IPS-15b (cell line): Measurements from ENCODE around the gene USH2A.
"Not testable (repeated sequence)": the region's sequence is repeated elsewhere in the genome, so short reads cannot be mapped to it uniquely, and the experiment has no call there.

Experiments used
- H3K27me3 ChIP-seq: one replicate; pipeline ENCODE4 v1.6.1; 2013; ENCODE audit warnings: low read length; ENCODE audit not compliant: control insufficient read depth, insufficient read depth
- H3K36me3 ChIP-seq: one replicate; pipeline ENCODE4 v1.6.1; 2013; ENCODE audit warnings: low read length; ENCODE audit not compliant: control insufficient read depth, insufficient read depth
- H3K4me1 ChIP-seq: one replicate; pipeline ENCODE4 v1.6.1; 2013; ENCODE audit warnings: mild to moderate bottlenecking, low read length; ENCODE audit not compliant: control insufficient read depth, insufficient read depth
- H3K4me3 ChIP-seq: one replicate; pipeline ENCODE4 v1.5.1; 2013; ENCODE audit warnings: low read depth, low read length
- H3K9ac ChIP-seq: one replicate; pipeline ENCODE4 v1.6.1; 2013; ENCODE audit warnings: low read depth, mild to moderate bottlenecking, low read length
- H3K9me3 ChIP-seq: one replicate; pipeline ENCODE4 v1.6.1; 2013; ENCODE audit warnings: mild to moderate bottlenecking, low read length; ENCODE audit not compliant: control insufficient read depth, insufficient read depth

Gene USH2A

DNA sequence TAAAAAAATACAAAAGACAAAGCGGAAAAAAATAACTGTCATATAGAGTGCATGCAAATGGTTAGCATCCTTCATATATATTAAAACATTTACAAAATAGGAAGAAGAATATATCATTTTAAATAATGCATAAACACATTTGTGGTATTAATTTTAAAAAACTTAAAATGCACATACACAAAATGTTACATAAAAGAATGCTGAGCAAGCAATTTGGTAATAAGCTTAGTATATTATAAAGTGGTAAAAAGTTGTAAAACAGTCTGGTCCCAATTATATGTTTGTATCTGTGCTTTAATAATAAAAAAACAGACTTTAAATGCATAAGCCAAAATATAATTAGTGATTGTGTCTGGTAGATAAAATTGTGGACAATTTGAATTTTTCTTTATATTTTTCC is 394.6 kb downstream of the USH2A start:
- Histone ChIP-seq H3K9ac (no peak overlapping the region), H3K36me3 (no peaks in the 10 kb centered on the region), H3K4me1 (no peaks in the 10 kb centered on the region), H3K9me3 (no peaks in the 10 kb centered on the region), H3K4me3 (no peak overlapping the region), H3K27me3 (no peaks in the 10 kb centered on the region)

DNA sequence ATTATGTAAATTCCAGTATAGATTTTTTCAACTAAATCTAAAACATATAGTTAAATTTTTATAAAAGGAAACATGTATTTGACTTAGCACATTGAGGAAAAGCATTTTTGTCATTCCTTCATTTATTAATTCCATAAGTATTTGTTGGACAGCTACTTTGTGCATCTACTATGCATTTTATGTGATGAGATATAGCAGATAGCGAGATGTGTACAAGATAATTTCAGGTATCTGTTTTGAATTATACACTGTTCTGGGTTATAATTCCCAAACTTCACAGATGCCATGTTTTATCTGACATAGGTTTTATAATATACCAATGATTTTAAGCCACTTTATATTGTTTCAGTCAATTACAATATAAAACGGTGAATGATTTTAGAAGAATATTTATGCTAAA is 398.7 kb downstream of the USH2A start:
- Histone ChIP-seq H3K9me3 (no peaks in the 10 kb centered on the region), H3K4me3 (no peak overlapping the region), H3K27me3 (no peaks in the 10 kb centered on the region), H3K36me3 (no peaks in the 10 kb centered on the region), H3K4me1 (no peaks in the 10 kb centered on the region), H3K9ac (no peak overlapping the region)

DNA sequence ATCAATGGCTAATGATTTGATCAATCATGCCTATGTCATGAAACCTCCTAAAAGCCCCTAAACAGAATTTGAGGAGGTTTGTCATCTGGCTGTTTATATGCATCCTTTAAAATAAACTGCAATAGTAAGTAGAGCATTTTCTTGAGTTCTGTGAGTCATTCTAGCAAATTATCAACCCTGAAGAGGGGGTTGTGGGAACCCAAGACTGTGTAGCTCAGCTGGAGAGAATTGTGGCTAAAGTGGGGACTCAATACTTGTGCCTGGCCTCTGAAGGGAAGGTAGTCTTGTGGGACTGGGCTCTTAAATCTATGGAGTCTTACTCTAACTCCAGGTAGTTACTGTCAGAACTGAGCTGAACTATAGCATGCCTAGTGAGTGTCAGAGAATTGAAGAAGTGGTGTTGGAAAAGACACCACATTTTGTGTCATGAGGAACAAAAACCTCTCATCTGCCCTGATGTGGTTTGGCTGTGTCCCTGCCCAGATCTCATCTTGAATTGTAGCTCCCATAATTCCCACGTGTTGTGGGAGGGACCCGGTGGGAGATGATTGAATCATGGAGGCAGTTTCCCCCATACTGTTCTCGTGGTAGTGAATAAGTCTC is 402.4 kb downstream of the USH2A start:
- H3K4me1 ChIP-seq: no peaks in the 10 kb centered on the region
- no peak overlapping the region for H3K4me3 ChIP-seq
- H3K36me3 ChIP-seq: no peaks in the 10 kb centered on the region
- H3K9me3 ChIP-seq: no peaks in the 10 kb centered on the region
- H3K27me3 ChIP-seq: no peaks in the 10 kb centered on the region
- no peak overlapping the region for H3K9ac ChIP-seq

DNA sequence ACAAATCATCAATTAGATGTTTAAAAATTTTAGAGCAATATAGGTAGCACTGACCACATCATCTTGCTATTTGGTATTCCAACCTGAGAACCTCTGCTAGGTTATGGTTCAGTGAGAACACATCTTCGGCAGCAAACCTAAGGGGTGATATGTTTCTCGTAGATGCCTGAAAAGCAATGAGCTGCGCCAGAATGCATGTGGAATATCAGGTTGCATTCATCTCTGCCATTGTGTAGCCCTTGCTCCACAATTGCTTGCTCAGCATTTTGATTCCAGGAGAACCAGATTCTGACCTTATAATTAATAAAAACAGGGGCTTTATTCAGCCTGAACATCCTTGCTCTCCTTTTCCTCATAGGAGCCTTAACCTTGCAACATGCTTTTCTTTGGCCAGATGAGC is 408.1 kb downstream of the USH2A start:
- Histone ChIP-seq H3K36me3 (no peaks in the 10 kb centered on the region), H3K4me1 (peaks cover 13% of the 10 kb centered on the region), H3K4me3 (no peak overlapping the region), H3K9me3 (no peaks in the 10 kb centered on the region), H3K9ac (no peak overlapping the region), H3K27me3 (no peaks in the 10 kb centered on the region)

DNA sequence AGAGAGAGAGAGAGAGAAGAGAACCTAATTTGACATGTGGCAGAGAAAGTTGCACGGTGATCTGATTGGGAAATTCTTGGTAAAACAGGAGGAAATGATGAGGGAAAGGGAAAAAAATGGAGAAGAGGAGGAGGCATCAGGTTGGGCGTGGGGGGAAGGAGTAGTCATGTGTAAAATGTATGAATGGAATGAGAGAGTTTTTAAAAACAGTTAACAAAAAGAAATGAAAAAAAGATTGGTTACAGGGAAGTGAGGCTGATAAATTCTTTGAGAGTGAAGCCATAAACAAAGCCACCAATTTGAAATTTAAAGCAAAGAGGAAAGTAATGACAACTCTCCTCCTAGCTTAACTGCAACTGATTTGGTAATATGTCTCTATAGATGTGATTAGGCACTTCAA is 409.2 kb downstream of the USH2A start:
- Histone ChIP-seq H3K4me3 (no peak overlapping the region), H3K4me1 (peaks cover 13% of the 10 kb centered on the region), H3K9ac (no peak overlapping the region), H3K27me3 (no peaks in the 10 kb centered on the region), H3K9me3 (no peaks in the 10 kb centered on the region), H3K36me3 (no peaks in the 10 kb centered on the region)

DNA sequence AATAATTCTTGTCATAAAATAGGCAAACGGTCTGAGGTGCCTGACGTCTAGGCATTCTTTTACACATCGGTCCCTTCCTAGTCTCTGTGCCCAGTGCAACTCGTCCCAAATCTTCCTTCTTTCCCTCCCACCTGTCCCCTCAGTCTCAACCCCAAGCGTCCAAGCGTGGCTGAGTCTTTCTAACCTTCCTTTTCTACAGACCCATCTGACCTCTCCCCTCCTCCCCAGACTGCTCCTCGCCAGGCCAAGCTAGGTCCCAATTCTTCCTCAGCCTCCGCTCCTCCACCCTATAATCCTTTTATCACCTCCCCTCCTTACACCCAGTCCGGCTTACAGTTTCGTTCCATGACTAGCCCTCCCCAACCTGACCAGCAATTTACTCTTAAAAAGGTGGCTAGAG is 413.8 kb downstream of the USH2A start:
- H3K27me3 ChIP-seq, H3K9ac ChIP-seq, H3K4me3 ChIP-seq, H3K36me3 ChIP-seq, H3K9me3 ChIP-seq, H3K4me1 ChIP-seq: not testable (repeated sequence)

DNA sequence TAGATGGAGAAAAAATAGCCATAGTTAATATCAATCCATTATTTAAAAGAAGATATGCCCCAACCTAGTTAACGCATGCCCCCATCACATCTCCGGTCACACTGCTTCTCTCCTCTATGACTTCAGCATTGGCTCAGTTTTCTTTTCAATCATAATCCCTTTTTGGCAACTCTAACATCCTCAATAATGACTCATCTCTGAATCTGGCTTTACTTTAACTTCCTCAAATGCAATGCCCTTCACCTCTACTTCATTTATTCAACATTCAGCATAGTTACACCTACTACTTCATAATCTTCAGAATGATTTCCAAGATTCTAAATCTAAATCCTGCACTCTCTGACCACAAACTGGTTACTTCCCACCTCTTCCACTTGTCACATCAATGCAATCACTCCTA is 417.3 kb downstream of the USH2A start:
- Histone ChIP-seq H3K9ac (no peak overlapping the region), H3K36me3 (no peaks in the 10 kb centered on the region), H3K4me1 (no peaks in the 10 kb centered on the region), H3K9me3 (no peaks in the 10 kb centered on the region), H3K27me3 (no peaks in the 10 kb centered on the region), H3K4me3 (no peak overlapping the region)

DNA sequence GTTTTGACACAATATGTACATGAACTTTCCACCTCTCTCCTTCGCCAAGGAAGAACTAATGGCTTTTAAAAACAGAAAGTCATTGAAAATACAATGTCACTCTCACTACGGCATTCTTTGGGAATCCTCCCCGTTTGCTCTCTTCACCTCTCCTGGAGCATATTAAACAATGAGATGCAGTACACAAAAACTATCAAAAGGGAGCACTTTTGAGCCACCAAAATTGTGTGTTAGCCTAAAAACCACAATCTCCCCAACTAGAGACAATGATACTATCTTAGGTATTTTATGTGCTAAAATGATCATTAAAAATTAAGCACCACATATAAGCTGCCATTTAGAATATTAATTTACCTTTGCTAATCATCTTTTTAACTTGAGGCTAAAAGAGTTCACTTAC is 430.6 kb downstream of the USH2A start:
- Histone ChIP-seq H3K36me3 (no peaks in the 10 kb centered on the region), H3K4me3 (no peak overlapping the region), H3K27me3 (no peaks in the 10 kb centered on the region), H3K4me1 (peaks cover 4% of the 10 kb centered on the region), H3K9me3 (no peaks in the 10 kb centered on the region), H3K9ac (no peak overlapping the region)

DNA sequence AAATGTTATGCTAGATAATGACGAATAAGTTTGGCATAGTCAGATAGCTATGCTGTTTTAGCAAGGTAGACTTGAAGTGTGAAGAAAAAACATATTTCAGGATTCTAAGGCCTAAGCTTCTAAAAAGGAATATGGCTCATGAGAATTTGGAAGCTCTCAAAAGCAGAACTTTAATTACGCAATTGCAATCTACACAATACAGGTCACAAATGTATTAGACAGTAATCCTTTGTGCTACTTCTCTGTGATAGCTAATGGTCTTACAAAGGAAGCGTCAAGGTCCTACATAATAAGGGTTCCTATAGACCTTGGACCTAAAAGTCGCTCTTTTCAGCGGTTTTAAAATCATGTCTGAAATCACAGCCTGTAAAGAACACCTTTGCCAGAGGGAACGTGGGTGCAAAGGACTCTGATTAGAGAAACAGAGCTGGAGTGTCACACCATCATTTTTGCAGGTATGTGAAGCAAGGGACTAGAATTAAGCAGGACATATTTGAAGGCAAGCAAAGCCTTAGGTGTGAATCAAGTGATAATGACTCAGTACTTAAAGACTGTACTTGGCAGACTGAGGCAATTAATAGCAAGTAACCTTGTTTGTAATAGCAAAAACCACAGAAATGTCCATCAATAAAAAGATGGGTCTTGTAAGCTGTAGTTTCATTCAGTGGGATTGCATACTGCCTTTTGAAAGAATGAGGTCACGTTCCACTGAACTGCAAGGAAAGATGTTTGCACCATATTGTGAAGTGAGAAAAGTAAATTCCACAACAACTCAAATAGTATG is 436.0 kb downstream of the USH2A start:
- Histone ChIP-seq H3K4me1 (peaks cover 4% of the 10 kb centered on the region), H3K36me3 (no peaks in the 10 kb centered on the region), H3K9me3 (no peaks in the 10 kb centered on the region), H3K9ac (no peak overlapping the region), H3K4me3 (no peak overlapping the region), H3K27me3 (no peaks in the 10 kb centered on the region)

DNA sequence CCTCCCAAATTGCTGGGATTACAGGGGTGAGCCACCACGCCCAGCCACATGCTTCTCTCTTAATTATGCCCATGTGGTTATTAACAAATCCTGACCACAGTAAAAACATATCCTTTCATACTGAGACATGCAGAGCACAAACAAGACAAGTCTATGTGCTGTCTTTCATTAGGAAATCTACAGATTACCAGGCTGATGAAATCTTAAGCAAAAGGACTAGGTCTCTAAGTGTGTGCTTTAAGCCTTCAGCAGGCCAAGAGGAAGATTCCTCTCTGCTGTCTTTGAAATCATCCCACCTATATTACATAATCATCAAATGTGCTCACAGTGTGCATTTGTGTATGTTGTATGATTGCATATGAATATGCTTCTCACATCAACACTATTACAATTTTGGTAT is 436.8 kb downstream of the USH2A start:
- no peaks in the 10 kb centered on the region for H3K36me3 ChIP-seq
- H3K9me3 ChIP-seq: no peaks in the 10 kb centered on the region
- no peak overlapping the region for H3K9ac ChIP-seq
- peaks cover under 1% of the 10 kb centered on the region for H3K4me1 ChIP-seq
- no peak overlapping the region for H3K4me3 ChIP-seq
- H3K27me3 ChIP-seq: no peaks in the 10 kb centered on the region

DNA sequence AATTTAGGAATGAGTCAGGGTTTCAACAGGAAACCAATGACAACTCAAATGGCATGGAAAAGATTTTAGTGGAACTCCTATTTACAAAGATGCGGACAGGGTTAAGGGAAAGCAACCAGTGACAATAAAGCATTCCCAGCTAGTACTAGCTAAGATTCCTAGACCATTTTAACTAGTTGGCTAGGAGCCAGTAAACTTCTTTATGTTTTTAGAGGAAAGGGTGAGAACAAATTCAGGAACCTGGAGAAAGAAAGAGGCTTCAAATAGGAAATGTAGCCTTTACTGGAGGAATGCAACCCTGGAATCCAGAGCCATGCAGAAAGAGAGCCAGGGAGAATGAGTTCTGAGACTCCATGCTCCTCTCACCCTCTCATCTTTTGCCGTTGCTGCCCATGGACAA is 439.6 kb downstream of the USH2A start:
- Histone ChIP-seq H3K4me1 (no peaks in the 10 kb centered on the region), H3K9ac (no peak overlapping the region), H3K27me3 (no peaks in the 10 kb centered on the region), H3K4me3 (no peak overlapping the region), H3K36me3 (no peaks in the 10 kb centered on the region), H3K9me3 (no peaks in the 10 kb centered on the region)

DNA sequence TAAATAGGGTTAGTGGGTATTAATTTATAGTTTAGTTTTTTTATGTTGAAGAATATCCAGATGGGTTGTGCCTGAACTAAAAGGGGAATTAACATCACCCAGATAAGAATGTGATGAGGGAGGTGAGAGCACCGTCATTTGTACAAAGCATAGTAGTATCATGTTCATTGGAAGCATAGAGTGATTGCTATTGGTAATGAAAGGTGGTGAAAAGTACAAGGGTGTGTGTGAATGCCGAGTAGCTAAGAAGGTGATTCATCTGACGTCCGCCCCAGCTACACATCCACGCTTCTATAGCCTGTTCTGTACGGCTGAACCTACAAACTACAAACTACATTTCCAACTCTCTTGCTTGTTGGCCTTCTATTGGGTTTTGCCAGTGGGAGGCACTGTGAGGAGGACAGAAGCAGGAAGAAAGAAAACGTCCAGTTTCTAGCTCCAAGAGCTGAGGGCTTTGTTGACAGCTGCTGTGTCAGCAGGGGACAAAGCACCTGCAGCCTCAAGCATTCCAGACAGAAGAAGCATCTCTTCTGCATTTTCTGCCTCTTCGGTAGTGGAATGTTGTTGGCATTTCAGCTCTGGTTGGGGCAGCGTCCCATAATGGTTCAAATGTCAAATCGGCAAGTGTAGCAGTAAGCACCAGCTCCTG is 451.3 kb downstream of the USH2A start:
- Histone ChIP-seq H3K9me3 (no peaks in the 10 kb centered on the region), H3K9ac (no peak overlapping the region), H3K27me3 (no peaks in the 10 kb centered on the region), H3K36me3 (no peaks in the 10 kb centered on the region), H3K4me3 (no peak overlapping the region), H3K4me1 (no peaks in the 10 kb centered on the region)
